Measurements from ENCODE around the gene GLDC.

The GLDC gene

GRCh38 chr9:6484210-6484609 lies 161.3 kb downstream of the GLDC start:
- H3K4me3 ChIP-seq (replicated peaks; ENCODE audit: insufficient read depth, low read length): no peak overlapping the region
- DNase-seq (ENCODE audit: low read depth in 1 of 2, low spot score in 1 of 2): no peak
- H3K27me3 ChIP-seq (ENCODE audit: insufficient read depth, poor library complexity, severe bottlenecking): no peaks in the 10 kb centered on the region
- no peak overlapping the region for H3K27ac ChIP-seq (replicated peaks)
- TF ChIP-seq GABPA (IDR thresholded peaks at IDR 0.05; ENCODE audit: low read depth): no peak
- TF ChIP-seq SPI1 (IDR thresholded peaks at IDR 0.05; ENCODE audit: borderline replicate concordance, low read depth): no peak
- TF ChIP-seq, protein P1, sequence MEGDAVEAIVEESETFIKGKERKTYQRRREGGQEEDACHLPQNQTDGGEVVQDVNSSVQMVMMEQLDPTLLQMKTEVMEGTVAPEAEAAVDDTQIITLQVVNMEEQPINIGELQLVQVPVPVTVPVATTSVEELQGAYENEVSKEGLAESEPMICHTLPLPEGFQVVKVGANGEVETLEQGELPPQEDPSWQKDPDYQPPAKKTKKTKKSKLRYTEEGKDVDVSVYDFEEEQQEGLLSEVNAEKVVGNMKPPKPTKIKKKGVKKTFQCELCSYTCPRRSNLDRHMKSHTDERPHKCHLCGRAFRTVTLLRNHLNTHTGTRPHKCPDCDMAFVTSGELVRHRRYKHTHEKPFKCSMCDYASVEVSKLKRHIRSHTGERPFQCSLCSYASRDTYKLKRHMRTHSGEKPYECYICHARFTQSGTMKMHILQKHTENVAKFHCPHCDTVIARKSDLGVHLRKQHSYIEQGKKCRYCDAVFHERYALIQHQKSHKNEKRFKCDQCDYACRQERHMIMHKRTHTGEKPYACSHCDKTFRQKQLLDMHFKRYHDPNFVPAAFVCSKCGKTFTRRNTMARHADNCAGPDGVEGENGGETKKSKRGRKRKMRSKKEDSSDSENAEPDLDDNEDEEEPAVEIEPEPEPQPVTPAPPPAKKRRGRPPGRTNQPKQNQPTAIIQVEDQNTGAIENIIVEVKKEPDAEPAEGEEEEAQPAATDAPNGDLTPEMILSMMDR (IDR thresholded peaks at IDR 0.05; ENCODE audit: insufficient read depth, low read length): no peak
- TF ChIP-seq POLR2AphosphoS5 (IDR thresholded peaks at IDR 0.05; ENCODE audit: low read depth): no peak
- TF ChIP-seq REST (IDR thresholded peaks at IDR 0.05; ENCODE audit: insufficient replicate concordance, low read depth): no peak
